H1 (cell line): ENCODE measurements around the gene FAM171A1. TPM values are rescaled to one million over a fixed set of nuclear protein-coding genes. Genes with fewer than 3 reads are reported as not detected.

ENCODE experiments used
- CTCF ChIA-PET: fragments of 300-600 bp; sonication (Branson Sonifier 250); formaldehyde crosslinking; loops from one replicate; lab custom pipeline; 2021; ENCODE audit not compliant: partially characterized antibody; lab: Charles Lee
- POLR2A ChIA-PET: fragments of 300-600 bp; sonication (Branson Sonifier 250); formaldehyde crosslinking; loops from one replicate; lab custom pipeline; 2021; ENCODE audit warnings: inconsistent platforms; ENCODE audit not compliant: partially characterized antibody; lab: Charles Lee
- DNase-seq, 2 experiments: peaks; one replicate each; pipeline versions ENCODE4 v3.0.0 to v3.0.0-alpha.2; 2010 to 2022; ENCODE audit warnings: low spot score in 2 of 2, low read depth in 1 of 2, mixed read lengths in 1 of 2
- FAIRE-seq: peaks from 2 replicates; lab custom pipeline; 2011; peaks lifted over from hg19 to GRCh38; lab: Jason Lieb, UNC
- H2AFZ ChIP-seq: 2 replicates; pipeline ENCODE4 v1.8.1; 2012; ENCODE audit warnings: low read length, inconsistent platforms
- H2AK5ac ChIP-seq: 2 replicates; pipeline ENCODE4 v1.6.1; 2013; ENCODE audit warnings: low read depth, low read length
- H2BK120ac ChIP-seq: replicated peaks from 2 replicates; pipeline ENCODE3; 2013; ENCODE audit warnings: low read depth, low read length, inconsistent platforms
- H2BK12ac ChIP-seq: 2 replicates; pipeline ENCODE4 v1.6.1; 2013; ENCODE audit warnings: low read depth, low read length
- H2BK15ac ChIP-seq: 2 replicates; pipeline ENCODE4 v1.6.1; 2013; ENCODE audit warnings: low read length
- H2BK20ac ChIP-seq: 2 replicates; pipeline ENCODE4 v1.6.1; 2013; ENCODE audit warnings: low read length
- H2BK5ac ChIP-seq: 2 replicates; pipeline ENCODE4 v1.6.1; 2013; ENCODE audit warnings: low read depth, low read length
- H3K14ac ChIP-seq: 2 replicates; pipeline ENCODE4 v1.6.1; 2013; ENCODE audit warnings: inconsistent platforms; ENCODE audit not compliant: insufficient read length
- H3K18ac ChIP-seq: 2 replicates; pipeline ENCODE4 v1.6.1; 2013; ENCODE audit warnings: low read length; ENCODE audit errors: extremely low read depth
- H3K23ac ChIP-seq: 2 replicates; pipeline ENCODE4 v1.6.1; 2013; ENCODE audit warnings: inconsistent platforms; ENCODE audit not compliant: insufficient read length
- H3K23me2 ChIP-seq: 2 replicates; pipeline ENCODE4 v1.6.1; 2013; ENCODE audit warnings: low read depth, low read length
- H3K27ac ChIP-seq: 2 replicates; pipeline ENCODE4 v1.6.1; 2011; ENCODE audit warnings: low read depth, low read length, inconsistent platforms
- H3K27me3 ChIP-seq, 4 experiments: replicated peaks in 1 of 4; 1 replicate in 1 of 4; 2 replicates in 3 of 4; pipeline versions ENCODE4 v1.6.1 to v1.8.1; 2011 to 2013; ENCODE audit warnings: low read length in 3 of 4, mild to moderate bottlenecking in 3 of 4, inconsistent platforms in 2 of 4, mixed read lengths in 2 of 4, moderate library complexity in 1 of 4; ENCODE audit not compliant: control insufficient read depth in 3 of 4, insufficient read depth in 3 of 4; ENCODE audit errors: extremely low read depth in 1 of 4
- H3K36me3 ChIP-seq, 4 experiments: 2 replicates each; pipeline versions ENCODE4 v1.6.1 to v1.8.1; 2011 to 2013; ENCODE audit warnings: mild to moderate bottlenecking in 4 of 4, low read length in 3 of 4, moderate library complexity in 2 of 4, control low read depth in 1 of 4, inconsistent platforms in 1 of 4; ENCODE audit not compliant: insufficient read depth in 4 of 4, control insufficient read depth in 2 of 4
- H3K4ac ChIP-seq: replicated peaks from 2 replicates; pipeline ENCODE3; 2013; ENCODE audit warnings: low read length, low read depth, mixed read lengths, inconsistent platforms; ENCODE audit not compliant: insufficient read length
- H3K4me1 ChIP-seq, 4 experiments: replicated peaks in 1 of 4; 1 replicate in 1 of 4; 2 replicates in 3 of 4; pipeline versions ENCODE4 v1.6.1 to v1.8.1; 2011 to 2013; ENCODE audit warnings: low read length in 3 of 4, inconsistent platforms in 2 of 4, mixed read lengths in 1 of 4; ENCODE audit not compliant: insufficient read depth in 4 of 4, control insufficient read depth in 3 of 4
- H3K4me2 ChIP-seq, 2 experiments: 2 replicates each; pipeline versions ENCODE4 v1.6.1 to v1.8.1; 2011 to 2013; ENCODE audit warnings: low read depth in 2 of 2, low read length in 2 of 2, control low read depth in 1 of 2, inconsistent platforms in 1 of 2, mild to moderate bottlenecking in 1 of 2; ENCODE audit not compliant: insufficient read depth in 1 of 2
- H3K4me3 ChIP-seq, 4 experiments: fragments of 200-600, 300-600 bp in 1 of 4; sonication (generic), shearing (Covaris generic), sonication (Bioruptor Twin) in 1 of 4; 2 replicates each; pipeline versions ENCODE4 v1.5.1 to v1.8.1; 2011 to 2016; ENCODE audit warnings: low read length in 4 of 4, low read depth in 3 of 4, control low read depth in 2 of 4, inconsistent platforms in 2 of 4, mild to moderate bottlenecking in 2 of 4, mixed read lengths in 1 of 4, moderate library complexity in 1 of 4; ENCODE audit not compliant: insufficient read depth in 2 of 4; ENCODE audit errors: extremely low read depth in 1 of 4
- H3K56ac ChIP-seq: replicated peaks from 2 replicates; pipeline ENCODE3; 2013; ENCODE audit warnings: low read depth, mild to moderate bottlenecking, mixed read lengths, low read length, inconsistent platforms; ENCODE audit not compliant: insufficient read length
- H3K79me1 ChIP-seq: 2 replicates; pipeline ENCODE4 v1.6.1; 2013; ENCODE audit warnings: low read depth, low read length, control low read depth
- H3K79me2 ChIP-seq, 2 experiments: 2 replicates each; pipeline versions ENCODE4 v1.6.1 to v1.8.1; 2012 to 2013; ENCODE audit warnings: low read length in 2 of 2, mild to moderate bottlenecking in 2 of 2, inconsistent platforms in 1 of 2; ENCODE audit not compliant: insufficient read depth in 2 of 2, control insufficient read depth in 1 of 2
- H3K9ac ChIP-seq, 4 experiments: replicated peaks in 1 of 4; 1 replicate in 1 of 4; 2 replicates in 3 of 4; pipeline versions ENCODE4 v1.6.1 to v1.8.1; 2011 to 2013; ENCODE audit warnings: low read depth in 3 of 4, low read length in 3 of 4, control low read depth in 2 of 4, mild to moderate bottlenecking in 2 of 4, moderate library complexity in 2 of 4, inconsistent platforms in 1 of 4; ENCODE audit errors: extremely low read depth in 1 of 4
- H3K9me3 ChIP-seq, 2 experiments: 2 replicates each; pipeline versions ENCODE4 v1.6.1 to v1.8.1; 2012 to 2013; ENCODE audit warnings: mild to moderate bottlenecking in 2 of 2, moderate library complexity in 2 of 2, control low read depth in 1 of 2, inconsistent platforms in 1 of 2, low read depth in 1 of 2, low read length in 1 of 2, mixed read lengths in 1 of 2; ENCODE audit not compliant: insufficient read depth in 2 of 2
- H4K20me1 ChIP-seq, 2 experiments: replicated peaks in 1 of 2; 2 replicates each; pipeline versions ENCODE3 to v1.8.1; 2011 to 2013; ENCODE audit warnings: inconsistent platforms in 2 of 2, low read length in 2 of 2, mild to moderate bottlenecking in 1 of 2; ENCODE audit not compliant: insufficient read depth in 2 of 2, control insufficient read depth in 1 of 2
- H4K5ac ChIP-seq: 2 replicates; pipeline ENCODE4 v1.6.1; 2013; ENCODE audit warnings: low read length, low read depth, mixed read lengths, inconsistent platforms; ENCODE audit not compliant: insufficient read length
- H4K8ac ChIP-seq: 2 replicates; pipeline ENCODE4 v1.8.0; 2013; ENCODE audit warnings: mild to moderate bottlenecking, moderate library complexity, low read length, inconsistent platforms; ENCODE audit not compliant: insufficient read depth; ENCODE audit errors: extremely low read depth
- H4K91ac ChIP-seq: replicated peaks from 2 replicates; pipeline ENCODE3; 2013; ENCODE audit warnings: low read length, mixed read lengths, inconsistent platforms; ENCODE audit not compliant: insufficient read length
- BCL11A ChIP-seq, 2 experiments: IDR thresholded peaks; one replicate each; pipeline ENCODE4 v1.6.1; 2011; ENCODE audit warnings: low read depth in 2 of 2, low read length in 2 of 2, mild to moderate bottlenecking in 2 of 2
- CBX8 ChIP-seq: fragments of 300-800, 300-1000 bp; sonication (generic); IDR thresholded peaks from 2 replicates; pipeline ENCODE4 v1.7.1; 2016; ENCODE audit warnings: low read depth, low read length, borderline replicate concordance
- EP300 ChIP-seq, 2 experiments: IDR thresholded peaks; 1 replicate in 1 of 2; 2 replicates in 1 of 2; pipeline ENCODE4 v1.6.1; 2011 to 2012; ENCODE audit warnings: low read depth in 2 of 2, low read length in 2 of 2, mild to moderate bottlenecking in 2 of 2, borderline replicate concordance in 1 of 2, inconsistent platforms in 1 of 2, moderate library complexity in 1 of 2
- POLR2AphosphoS5 ChIP-seq: IDR thresholded peaks from 2 replicates; pipeline ENCODE4 v1.6.1; 2011; ENCODE audit warnings: low read depth, low read length
- RFX5 ChIP-seq: IDR thresholded peaks from 2 replicates; pipeline ENCODE4 v1.6.1; 2011; ENCODE audit warnings: low read depth, low read length, improper control_type of control experiment, borderline replicate concordance
- SAP30 ChIP-seq: fragments of 300-600 bp; sonication (generic); IDR thresholded peaks from 2 replicates; pipeline ENCODE4 v1.7.1; 2012; ENCODE audit warnings: low read length, moderate library complexity, mild to moderate bottlenecking, inconsistent platforms; ENCODE audit not compliant: insufficient read depth, insufficient replicate concordance
- SIRT6 ChIP-seq: IDR thresholded peaks from one replicate; pipeline ENCODE4 v1.7.1; 2012; ENCODE audit warnings: low read length, inconsistent platforms
- TEAD4 ChIP-seq: IDR thresholded peaks from 2 replicates; pipeline ENCODE4 v1.6.1; 2012; ENCODE audit warnings: low read depth, low read length, inconsistent platforms, mixed read lengths
- WGBS, 2 experiments: shearing (Covaris generic) in 1 of 2; methylation state at CpG; one replicate each; pipeline versions ENCODE4 v1.1.6 to v1.1.7; 2013 to 2015; ENCODE audit warnings: low lambda C conversion rate in 2 of 2, mixed read lengths in 2 of 2, inconsistent platforms in 1 of 2, low coverage in 1 of 2, missing lambda C conversion rate in 1 of 2; ENCODE audit not compliant: insufficient replicate concordance in 2 of 2, insufficient coverage in 1 of 2, insufficient read length in 1 of 2; ENCODE audit errors: extremely low coverage in 1 of 2, missing lambda C conversion rate in 1 of 2; 5-methylcytosine and 5-hydroxymethylcytosine counted together
- polyA plus RNA-seq, 7 experiments: library from polyadenylated mRNA; depleted of rRNA in 3 of 7; stranded (reverse) in 5 of 7; unstranded in 2 of 7; fragments of >200 nt in 5 of 7; fragments of 200-250 nt in 2 of 7; gene quantifications; 1 replicate in 5 of 7; 2 replicates in 1 of 7; 4 replicates in 1 of 7; pipeline versions ENCODE4 v1.2.1 to v1.2.3, GENCODE V29; 2011 to 2013; ENCODE audit warnings: missing spikeins in 2 of 7, mixed read lengths in 2 of 7
- total RNA-seq: library from RNA; stranded (reverse); fragmentation: NEBNext Ultra II Directional; extraction: Animal tissue kit (Norgen Biotek cat#: 25700); gene quantifications from 2 replicates; pipeline ENCODE4 v1.2.1, GENCODE V29; 2021

The FAM171A1 gene
- total and polyA plus RNA-seq, 2 of the 8 experiments (the other 6 are each of a cell fraction or from before 2014, with no cell fraction given) = 26.6 to 42.1 TPM

- 14% methylated on average over 1 of the region's 1 CpG; no CpG with 5 or more reads in 1 of the 2 experiments for WGBS, 2 experiments
- Histone ChIP-seq H3K9ac (no peak overlapping the region), H3K27ac (no peak overlapping the region), H3K36me3 (no peaks in the 10 kb centered on the region), H2BK12ac (no peak overlapping the region), H2BK5ac (no peak overlapping the region), H3K79me2 (peaks cover 0 to 1% of the 10 kb centered on the region in 2 experiments; a peak in 1 of 4 replicates), H4K91ac (no peak overlapping the region), H3K14ac (no peak overlapping the region), H4K5ac (no peak overlapping the region), H4K20me1 (no peaks in the 10 kb centered on the region), H3K79me1 (no peaks in the 10 kb centered on the region), H3K23me2 (peaks cover 2% of the 10 kb centered on the region; the same call in 1 of the 2 replicates), H2BK15ac (no peak overlapping the region), H3K4me1 (peaks cover 0 to 8% (median 2%) of the 10 kb centered on the region in 4 experiments; a peak in 5 of 7 replicates), H3K4ac (no peak overlapping the region), H3K23ac (no peak overlapping the region), H2BK20ac (no peak overlapping the region), H3K56ac (no peak overlapping the region), H3K4me2 (no peak overlapping the region), H2BK120ac (no peak overlapping the region), H4K8ac (no peak overlapping the region), H2AK5ac (no peak overlapping the region), H3K27me3 (0 out of 7 replicates have a peak, but pooled peaks cover 0 to 3% (median under 1%) of the 10 kb centered on the region in 4 experiments), H3K18ac (no peak overlapping the region), H3K4me3 (no peak overlapping the region), H2AFZ (no peak overlapping the region), H3K9me3 (no peaks in the 10 kb centered on the region)
- no peak for TF ChIP-seq CBX8
- no peak for TF ChIP-seq EP300 (IDR thresholded peaks at IDR 0.05; ENCODE audit: borderline replicate concordance in 1 of 2, low read depth in 2 of 2, low read length in 2 of 2)
- no peak for TF ChIP-seq TEAD4
- no peak for TF ChIP-seq SIRT6
- TF ChIP-seq RFX5 = no peak
- TF ChIP-seq POLR2AphosphoS5 = no peak
- TF ChIP-seq SAP30 = no peak
- TF ChIP-seq BCL11A (IDR thresholded peaks at IDR 0.05; ENCODE audit: low read depth in 2 of 2, low read length in 2 of 2) = no peak
- CTCF ChIA-PET = no interaction called here
- POLR2A ChIA-PET = no interaction called here
- DNase-seq = no peak
- FAIRE-seq = no peak
Measured at GRCh38 chr10:15374566-15374965, 3.5 kb upstream of the FAM171A1 start.
